Measurements from ENCODE around the gene VCL. TPM values are rescaled to one million over a fixed set of nuclear protein-coding genes. Genes with fewer than 3 reads are reported as not detected.

The VCL gene
- total and polyA plus RNA-seq, 9 of the 15 experiments (the other 6 are each of a cell fraction or from before 2014, with no cell fraction given): 29.8 to 186 (median 76.4) TPM

- TF ChIP-seq BRF1 (IDR thresholded peaks at IDR 0.05; ENCODE audit: borderline replicate concordance, extremely low read depth, insufficient read length) (no peak), MCM3 (IDR thresholded peaks at IDR 0.05) (no peak), NCOR1 (IDR thresholded peaks at IDR 0.05) (no peak), ZNF778 (CRISPR knock-in tag; IDR thresholded peaks at IDR 0.05) (no peak), VEZF1 (CRISPR knock-in tag; IDR thresholded peaks at IDR 0.05) (peak; percentile 55), NR2C2 (CRISPR knock-in tag; IDR thresholded peaks at IDR 0.05) (no peak), NR2C2 (tag; IDR thresholded peaks at IDR 0.05) (0 out of 2 replicates have a peak, but pooled peaks have one; percentile 5), ZFP1 (CRISPR knock-in tag; IDR thresholded peaks at IDR 0.05) (no peak), ZKSCAN1 (IDR thresholded peaks at IDR 0.05; ENCODE audit: low read depth, low read length) (no peak), YY1 (IDR thresholded peaks at IDR 0.05; ENCODE audit: borderline replicate concordance in 1 of 3, control insufficient read depth in 1 of 3, extremely low read depth in 1 of 3, insufficient read depth in 3 of 3, insufficient read length in 1 of 3, insufficient replicate concordance in 2 of 3, low read depth in 1 of 3, low read length in 2 of 3) (no peak), ZNF277 (CRISPR knock-in tag; IDR thresholded peaks at IDR 0.05; ENCODE audit: borderline replicate concordance) (no peak), KDM1A (IDR thresholded peaks at IDR 0.05) (peak; percentile 91 to 93), RAD21 (CRISPR knock-in tag; conservative IDR thresholded peaks at IDR 0.05 in 1 of 2, IDR thresholded peaks at IDR 0.05 in 1 of 2) (no peak; a peak in 1 of 4 replicates), SMARCE1 (IDR thresholded peaks at IDR 0.05) (no peak)
- TF ChIP-seq, protein P1, sequence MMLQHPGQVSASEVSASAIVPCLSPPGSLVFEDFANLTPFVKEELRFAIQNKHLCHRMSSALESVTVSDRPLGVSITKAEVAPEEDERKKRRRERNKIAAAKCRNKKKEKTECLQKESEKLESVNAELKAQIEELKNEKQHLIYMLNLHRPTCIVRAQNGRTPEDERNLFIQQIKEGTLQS (IDR thresholded peaks at IDR 0.05): peak; percentile 36; the same call in 1 of the 2 replicates
- TF ChIP-seq, protein P1 (CRISPR knock-in tag; conservative IDR thresholded peaks at IDR 0.05): no peak
Observed at GRCh38 chr10:74025380-74025978, 27.6 kb downstream of the VCL start (continued).

All from K562 (cell line).